HCT116 (cell line): Measurements from ENCODE around the gene SYNPO. TPM values are rescaled to one million over a fixed set of nuclear protein-coding genes. Genes with fewer than 3 reads are reported as not detected.

Source experiments
- ATAC-seq: fragments of 200-7000 bp; cut with Tn5 transposase; 2 replicates; pipeline ENCODE4 v1.9.1; 2020; ENCODE audit warnings: mild to moderate bottlenecking, moderate library complexity
- BruUV-seq: library from RNA; stranded (reverse); fragments of 400-500 nt; replicated peaks from 2 replicates; lab custom pipeline; 2021; lab: Mats Ljungman, UMichigan
- CTCF ChIA-PET: fragments of 300-600 bp; sonication (Branson Sonifier 250); formaldehyde crosslinking; loops from one replicate; lab custom pipeline; 2021; ENCODE audit warnings: antibody characterized with exemption; lab: Charles Lee
- POLR2A ChIA-PET: fragments of 300-600, 350-600 bp; sonication (Branson Sonifier 250); formaldehyde crosslinking; loops from one replicate; lab custom pipeline; 2021; ENCODE audit warnings: antibody characterized with exemption; lab: Charles Lee
- RAD21 ChIA-PET, 2 experiments: fragments of 300-600 bp; sonication (Branson Sonifier 250); formaldehyde crosslinking; loops; one replicate each; lab custom pipeline; 2023; ENCODE audit warnings: low total read pairs in 2 of 2; ENCODE audit not compliant: uncharacterized antibody in 2 of 2, unreplicated experiment in 2 of 2, low non-redundant PET in 1 of 2; lab: Charles Lee
- DNase-seq: peaks from one replicate; pipeline ENCODE4 v3.0.0-alpha.2; 2010; ENCODE audit warnings: low read depth, low spot score
- H2AFZ ChIP-seq: fragments of 200-600 bp; shearing (Covaris generic), sonication (generic); 2 replicates; pipeline ENCODE4 v1.6.1; 2017; ENCODE audit warnings: low read depth, mixed run types, mixed read lengths, antibody characterized with exemption, low read length; ENCODE audit not compliant: poor library complexity, severe bottlenecking
- H3K27ac ChIP-seq: 2 replicates; pipeline ENCODE4 v1.5.1; 2012; ENCODE audit warnings: low read depth, low read length
- H3K27me3 ChIP-seq: fragments of 200-600 bp; sonication (generic); 2 replicates; pipeline ENCODE4 v1.6.1; 2016; ENCODE audit warnings: mixed run types, low read length, mixed read lengths; ENCODE audit not compliant: insufficient read depth
- H3K36me3 ChIP-seq, 2 experiments: fragments of 200-500 bp in 1 of 2; fragments of 200-600 bp in 1 of 2; sonication (Bioruptor generic) in 1 of 2; sonication (generic) in 1 of 2; 2 replicates each; pipeline versions ENCODE4 v1.5.1 to v1.6.1; 2014 to 2016; ENCODE audit warnings: low read length in 2 of 2, inconsistent platforms in 1 of 2, mixed read lengths in 1 of 2, mixed run types in 1 of 2; ENCODE audit not compliant: insufficient read depth in 2 of 2, control insufficient read depth in 1 of 2
- H3K4me1 ChIP-seq, 2 experiments: fragments of 200-600 bp in 1 of 2; sonication (generic) in 1 of 2; 2 replicates each; pipeline versions ENCODE4 v1.5.1 to v1.6.1; 2012 to 2017; ENCODE audit warnings: low read length in 2 of 2, inconsistent platforms in 1 of 2, mild to moderate bottlenecking in 1 of 2, mixed read lengths in 1 of 2, mixed run types in 1 of 2, moderate library complexity in 1 of 2; ENCODE audit not compliant: insufficient read depth in 2 of 2, control insufficient read depth in 1 of 2
- H3K4me2 ChIP-seq: fragments of 200-600 bp; sonication (generic); 2 replicates; pipeline ENCODE4 v1.6.1; 2017; ENCODE audit warnings: mixed run types, low read length, mixed read lengths
- H3K4me3 ChIP-seq, 2 experiments: fragments of 200-600 bp in 1 of 2; sonication (generic) in 1 of 2; replicated peaks in 1 of 2; 2 replicates each; pipeline ENCODE4 v1.5.1; 2011 to 2016; ENCODE audit warnings: low read length in 2 of 2, control low read depth in 1 of 2, low read depth in 1 of 2, mild to moderate bottlenecking in 1 of 2, mixed read lengths in 1 of 2, mixed run types in 1 of 2
- H3K79me2 ChIP-seq: fragments of 200-600 bp; sonication (generic); 2 replicates; pipeline ENCODE4 v1.6.1; 2017; ENCODE audit warnings: mild to moderate bottlenecking, mixed run types, low read length, moderate library complexity, mixed read lengths; ENCODE audit not compliant: insufficient read depth
- H3K9ac ChIP-seq: fragments of 200-600 bp; sonication (generic); 2 replicates; pipeline ENCODE4 v1.6.1; 2016; ENCODE audit warnings: low read length, mixed read lengths
- H3K9me2 ChIP-seq: fragments of 200-600 bp; sonication (generic), shearing (Covaris generic); 2 replicates; pipeline ENCODE4 v1.6.1; 2017; ENCODE audit warnings: mixed run types, mild to moderate bottlenecking, moderate library complexity; ENCODE audit not compliant: insufficient read depth
- H3K9me3 ChIP-seq, 2 experiments: fragments of 200-500 bp in 1 of 2; fragments of 200-600 bp in 1 of 2; sonication (Bioruptor generic) in 1 of 2; sonication (generic) in 1 of 2; 2 replicates each; pipeline ENCODE4 v1.6.1; 2014 to 2017; ENCODE audit warnings: low read length in 2 of 2, mixed read lengths in 2 of 2, inconsistent platforms in 1 of 2, low read depth in 1 of 2, mild to moderate bottlenecking in 1 of 2, mixed run types in 1 of 2, moderate library complexity in 1 of 2; ENCODE audit not compliant: control insufficient read depth in 1 of 2, insufficient read depth in 1 of 2
- H4K20me1 ChIP-seq: fragments of 200-600 bp; sonication (generic), shearing (Covaris generic); 2 replicates; pipeline ENCODE4 v1.6.1; 2017; ENCODE audit warnings: mixed run types, mild to moderate bottlenecking, moderate library complexity; ENCODE audit not compliant: insufficient read depth
- CBX3 ChIP-seq: IDR thresholded peaks from 2 replicates; pipeline ENCODE4 v1.6.1; 2012; ENCODE audit warnings: low read depth
- EGR1 ChIP-seq: IDR thresholded peaks from 2 replicates; pipeline ENCODE4 v1.6.1; 2012; ENCODE audit warnings: low read depth
- ELF1 ChIP-seq: IDR thresholded peaks from 2 replicates; pipeline ENCODE4 v1.6.1; 2012; ENCODE audit warnings: low read depth, borderline replicate concordance
- EZH2 ChIP-seq: fragments of 200-600 bp; sonication (generic); IDR thresholded peaks from 2 replicates; pipeline ENCODE4 v1.6.1; 2017; ENCODE audit warnings: antibody characterized with exemption, mixed run types
- JUND ChIP-seq: IDR thresholded peaks from 2 replicates; pipeline ENCODE4 v1.6.1; 2012
- MAX ChIP-seq: IDR thresholded peaks from 2 replicates; pipeline ENCODE4 v1.6.1; 2012
- SIN3A ChIP-seq: IDR thresholded peaks from 2 replicates; pipeline ENCODE4 v1.6.1; 2012; ENCODE audit warnings: low read depth
- SP1 ChIP-seq: IDR thresholded peaks from 2 replicates; pipeline ENCODE4 v1.6.1; 2012; ENCODE audit warnings: low read depth
- TCF7L2 ChIP-seq: IDR thresholded peaks from 2 replicates; pipeline ENCODE4 v1.7.0; 2011; ENCODE audit warnings: borderline replicate concordance, inconsistent platforms; ENCODE audit not compliant: insufficient read depth, insufficient read length; ENCODE audit errors: extremely low read depth
- ZBTB33 ChIP-seq: IDR thresholded peaks from 2 replicates; pipeline ENCODE4 v1.6.1; 2011; ENCODE audit warnings: mild to moderate bottlenecking, low read length, moderate library complexity; ENCODE audit not compliant: insufficient replicate concordance; ENCODE audit errors: extremely low read depth
- ZFX ChIP-seq: fragments of 450-650 bp; IDR thresholded peaks from 2 replicates; pipeline ENCODE4 v1.6.1; 2017
- ZNF274 ChIP-seq: fragments of 200-500 bp; sonication (Bioruptor generic); IDR thresholded peaks from 2 replicates; pipeline ENCODE4 v1.6.1; 2014; ENCODE audit warnings: mild to moderate bottlenecking, low read depth, low read length, inconsistent platforms
- intact Hi-C: fragments of 100-400 bp; cut with micrococcal nuclease; formaldehyde crosslinking; loops from 2 replicates; pipeline ENCODE4 v1.10.0; 2022
- total RNA-seq: library from RNA; stranded (reverse); gene quantifications from one replicate; pipeline ENCODE4 v1.2.1, GENCODE V29; 2021; ENCODE audit not compliant: unreplicated experiment
- TF ChIP-seq, protein P1 (sequence below), 3 experiments: fragments of 200-600 bp in 1 of 3; sonication (generic) in 1 of 3; IDR thresholded peaks in 2 of 3; conservative IDR thresholded peaks in 1 of 3; 2 replicates each; pipeline ENCODE4 v1.5.1; 2012 to 2017; ENCODE audit warnings: low read depth in 2 of 3, low read length in 2 of 3, antibody characterized with exemption in 1 of 3, borderline replicate concordance in 1 of 3, control low read depth in 1 of 3, mild to moderate bottlenecking in 1 of 3, mixed read lengths in 1 of 3, mixed run types in 1 of 3, moderate library complexity in 1 of 3; ENCODE audit not compliant: insufficient read depth in 1 of 3

The SYNPO gene
- total RNA-seq, 1 experiment from 2014 or later, result 8.2 TPM

DNA sequence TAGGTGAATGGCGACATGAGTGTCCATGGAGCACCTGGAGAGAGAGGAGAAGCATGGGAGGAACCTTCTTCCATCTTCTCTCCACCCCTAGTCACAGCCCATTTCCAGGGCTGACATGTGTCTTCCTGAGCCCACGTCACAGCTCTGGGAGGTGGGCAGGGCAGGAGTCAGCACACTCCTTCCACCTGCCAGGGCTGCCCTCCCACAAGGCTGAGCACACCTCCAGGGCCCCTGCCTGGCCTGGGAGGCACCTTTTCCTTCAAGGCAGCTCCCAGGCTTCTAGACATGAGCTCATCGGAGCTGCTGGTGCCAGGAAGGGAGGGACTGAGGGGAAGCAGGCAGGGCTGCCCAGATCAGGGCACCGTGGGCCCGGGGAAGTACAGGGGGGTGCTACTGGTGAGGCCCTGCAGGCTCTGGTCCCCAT lies 13.6 kb upstream of the SYNPO start:
- H3K79me2 ChIP-seq, result no peaks in the 10 kb centered on the region
- BruUV-seq, result no TSS peak
- no peak overlapping the region for H2AFZ ChIP-seq
- no peak overlapping the region; the same call in 1 of the 2 replicates for H3K27ac ChIP-seq
- no peaks in the 10 kb centered on the region for H3K9me3 ChIP-seq
- no peaks in the 10 kb centered on the region for H3K36me3 ChIP-seq
- DNase-seq, result no peak
- no peak for TF ChIP-seq EZH2
- TF ChIP-seq ZNF274, result no peak
- TF ChIP-seq JUND, result no peak
- TF ChIP-seq SIN3A, result no peak
- no peak for TF ChIP-seq EGR1
- TF ChIP-seq MAX, result no peak
- TF ChIP-seq CBX3, result no peak
- TF ChIP-seq, all 23 proteins: peak for 0
- Histone ChIP-seq H4K20me1 (no peaks in the 10 kb centered on the region), H3K4me2 (no peak overlapping the region), H3K27me3 (no peaks in the 10 kb centered on the region), H3K4me1 (peaks cover 32 to 52% of the 10 kb centered on the region in 2 experiments), H3K9me2 (no peaks in the 10 kb centered on the region), H3K4me3 (no peak overlapping the region), H3K9ac (no peak overlapping the region)
- intact Hi-C loops, result no loop called here
- no peak for ATAC-seq
- CTCF ChIA-PET, result no interaction called here
- POLR2A ChIA-PET, result no interaction called here
- RAD21 ChIA-PET, result no interaction called here

DNA sequence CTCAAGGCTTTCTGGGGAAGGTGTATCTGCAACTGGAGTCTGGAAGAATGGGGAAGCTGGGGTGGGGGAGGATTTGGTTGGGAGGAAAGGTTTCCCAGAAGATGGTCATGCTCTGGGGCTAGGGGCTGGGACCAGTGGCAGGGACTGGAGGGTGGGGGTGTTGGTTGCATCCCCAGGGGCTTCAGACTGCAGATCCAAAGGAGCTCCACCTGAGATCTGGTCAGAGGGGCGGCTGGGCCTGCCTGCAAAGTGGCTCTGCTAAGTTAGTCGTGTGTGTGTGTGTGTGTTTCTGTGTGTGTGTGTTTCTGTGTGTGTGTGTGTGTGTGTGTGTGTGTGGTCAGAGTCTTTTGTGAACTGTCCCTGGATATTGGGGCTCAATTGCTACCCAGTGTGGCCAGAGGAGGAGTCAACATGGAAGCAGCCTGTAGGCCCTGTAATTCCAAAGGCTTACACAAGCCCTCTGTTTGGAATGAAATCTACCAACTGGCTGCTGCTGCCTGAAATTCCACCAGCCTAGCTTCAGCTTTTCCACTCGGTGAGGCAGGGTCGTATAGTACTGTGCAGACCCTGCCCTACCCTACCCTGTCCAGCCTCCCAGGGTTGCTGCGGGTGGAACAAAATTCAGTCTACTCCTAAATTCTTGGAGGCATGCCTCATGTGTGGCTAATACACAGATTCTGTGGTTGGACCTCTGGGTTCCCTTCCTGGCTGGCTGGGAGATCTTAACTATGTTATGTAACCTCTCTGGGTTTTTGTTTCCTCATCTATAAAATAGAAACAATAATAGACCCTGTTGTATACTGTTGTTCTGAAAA lies 12.5 kb upstream of the SYNPO start:
- Histone ChIP-seq H3K4me1 (peaks cover 26 to 57% of the 10 kb centered on the region in 2 experiments), H4K20me1 (no peaks in the 10 kb centered on the region), H3K9ac (no peak overlapping the region), H3K9me3 (no peaks in the 10 kb centered on the region), H2AFZ (no peak overlapping the region), H3K36me3 (no peaks in the 10 kb centered on the region), H3K4me2 (no peak overlapping the region), H3K27ac (no peak overlapping the region), H3K9me2 (no peaks in the 10 kb centered on the region), H3K4me3 (no peak overlapping the region), H3K27me3 (no peaks in the 10 kb centered on the region), H3K79me2 (no peaks in the 10 kb centered on the region)
- no peak for ATAC-seq
- POLR2A ChIA-PET, result interaction anchor here (0.6 kb wide), 1 partner anchor 1363 kb away, joined by 3 read pairs; no protein-coding TSS in a partner anchor
- no peak for DNase-seq
- intact Hi-C loops, result no loop called here
- BruUV-seq, result no TSS peak
- TF ChIP-seq ZFX (no peak), ZNF274 (no peak), ZBTB33 (no peak), TCF7L2 (no peak), SP1 (no peak), CBX3 (no peak), ELF1 (no peak)
- TF ChIP-seq, protein P1, sequence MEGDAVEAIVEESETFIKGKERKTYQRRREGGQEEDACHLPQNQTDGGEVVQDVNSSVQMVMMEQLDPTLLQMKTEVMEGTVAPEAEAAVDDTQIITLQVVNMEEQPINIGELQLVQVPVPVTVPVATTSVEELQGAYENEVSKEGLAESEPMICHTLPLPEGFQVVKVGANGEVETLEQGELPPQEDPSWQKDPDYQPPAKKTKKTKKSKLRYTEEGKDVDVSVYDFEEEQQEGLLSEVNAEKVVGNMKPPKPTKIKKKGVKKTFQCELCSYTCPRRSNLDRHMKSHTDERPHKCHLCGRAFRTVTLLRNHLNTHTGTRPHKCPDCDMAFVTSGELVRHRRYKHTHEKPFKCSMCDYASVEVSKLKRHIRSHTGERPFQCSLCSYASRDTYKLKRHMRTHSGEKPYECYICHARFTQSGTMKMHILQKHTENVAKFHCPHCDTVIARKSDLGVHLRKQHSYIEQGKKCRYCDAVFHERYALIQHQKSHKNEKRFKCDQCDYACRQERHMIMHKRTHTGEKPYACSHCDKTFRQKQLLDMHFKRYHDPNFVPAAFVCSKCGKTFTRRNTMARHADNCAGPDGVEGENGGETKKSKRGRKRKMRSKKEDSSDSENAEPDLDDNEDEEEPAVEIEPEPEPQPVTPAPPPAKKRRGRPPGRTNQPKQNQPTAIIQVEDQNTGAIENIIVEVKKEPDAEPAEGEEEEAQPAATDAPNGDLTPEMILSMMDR (IDR thresholded peaks at IDR 0.05 in 2 of 3, conservative IDR thresholded peaks at IDR 0.05 in 1 of 3; ENCODE audit: borderline replicate concordance in 1 of 3, insufficient read depth in 1 of 3, low read depth in 2 of 3, low read length in 2 of 3), result no peak
- RAD21 ChIA-PET, result no interaction called here
- CTCF ChIA-PET, result no interaction called here
